Midbrain (tissue), 1 donor: Measurements from ENCODE around the gene BAK1.

ENCODE experiments used
- DNase-seq: peaks from one replicate; lab custom pipeline; 2025; lab: John Stamatoyannopoulos, UW

The BAK1 gene

GRCh38 chr6:33579828-33580714 lies at the start of gene BAK1:
Gene BAK1, minus strand, starts transcription at chr6:33580276. Its CDS starts 2,672 bp downstream, at chr6:33577604.
- peak; percentile 91 for DNase-seq

GRCh38 chr6:33628401-33628964 lies 48.4 kb upstream of the BAK1 start:
- no peak for DNase-seq

GRCh38 chr6:33627876-33628275 lies 47.8 kb upstream of the BAK1 start:
- no peak for DNase-seq

- no peak for DNase-seq
Measured at GRCh38 chr6:33624856-33625255, 44.8 kb upstream of the BAK1 start.

GRCh38 chr6:33623895-33624381 lies 43.9 kb upstream of the BAK1 start:
- no peak for DNase-seq

- DNase-seq, result no peak
Measured at GRCh38 chr6:33622456-33623431, 42.7 kb upstream of the BAK1 start.

GRCh38 chr6:33621711-33622388 lies 41.8 kb upstream of the BAK1 start:
- no peak for DNase-seq

- DNase-seq, result no peak
Measured at GRCh38 chr6:33620856-33621710, 41.0 kb upstream of the BAK1 start, which contains the start of gene ITPR3. Gene ITPR3, plus strand, starts transcription at chr6:33621322. Its CDS starts 281 bp downstream, at chr6:33621603.

- DNase-seq, result no peak
Measured at GRCh38 chr6:33620158-33620855, 40.2 kb upstream of the BAK1 start.

- no peak for DNase-seq
Measured at GRCh38 chr6:33619166-33619840, 39.2 kb upstream of the BAK1 start.

GRCh38 chr6:33616913-33617312 lies 36.8 kb upstream of the BAK1 start:
- DNase-seq, result no peak

- no peak for DNase-seq
Measured at GRCh38 chr6:33616113-33616512, 36.0 kb upstream of the BAK1 start.

- no peak for DNase-seq
Measured at GRCh38 chr6:33613795-33614168, 33.7 kb upstream of the BAK1 start.

- no peak for DNase-seq
Measured at GRCh38 chr6:33613146-33613794, 33.2 kb upstream of the BAK1 start.

- peak; percentile 78 for DNase-seq
Measured at GRCh38 chr6:33610779-33611732, 31.0 kb upstream of the BAK1 start.

- DNase-seq, result no peak
Measured at GRCh38 chr6:33610067-33610466, 30.0 kb upstream of the BAK1 start.

- no peak for DNase-seq
Measured at GRCh38 chr6:33609528-33609927, 29.5 kb upstream of the BAK1 start.

GRCh38 chr6:33609019-33609418 lies 28.9 kb upstream of the BAK1 start:
- DNase-seq, result no peak
